ENCODE measurements around the gene ZNF143. TPM values are rescaled to one million over a fixed set of nuclear protein-coding genes. Genes with fewer than 3 reads are reported as not detected.

ZNF143 gene
- total RNA-seq, 1 experiment from 2014 or later = 30.2 TPM

- no peak for DNase-seq (ENCODE audit: low read depth, low spot score)
- in situ Hi-C loops (cut with HindIII; ENCODE audit: low pct_unique_long_range_greater_than_20kb, low sequenced_read_pairs) = no loop called here
These were observed 110.4 kb downstream of the ZNF143 start for GRCh38 chr11:9571071-9571762.

DNA sequence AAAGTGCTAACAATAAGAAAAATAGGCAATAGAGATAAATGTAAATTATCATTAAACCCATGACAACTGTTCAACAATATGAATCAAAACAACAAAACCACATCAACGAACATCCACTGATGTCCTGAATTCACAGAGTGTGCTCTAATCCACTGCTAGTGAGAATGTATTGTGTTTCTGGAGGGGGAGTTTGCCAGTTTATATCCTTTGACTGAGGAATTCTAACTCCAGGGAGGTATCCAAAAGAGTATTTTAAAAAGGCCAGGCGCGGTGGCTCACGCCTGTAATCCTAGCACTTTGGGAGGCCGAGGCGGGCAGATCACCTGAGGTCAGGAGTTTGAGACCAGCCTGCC, 110.9 kb downstream of the ZNF143 start:
- Histone ChIP-seq H3K36me3 (ENCODE audit: control insufficient read depth, insufficient read depth, low read length) (peaks cover 12% of the 10 kb centered on the region), H3K27me3 (ENCODE audit: control insufficient read depth, insufficient read depth, low read length) (no peaks in the 10 kb centered on the region), H3K9me3 (ENCODE audit: control insufficient read depth, insufficient read depth, low read depth, low read length) (no peaks in the 10 kb centered on the region), H3K4me1 (ENCODE audit: control insufficient read depth, insufficient read depth, low read length) (peaks cover 48% of the 10 kb centered on the region), H3K27ac (ENCODE audit: low read length) (peak overlapping the region; percentile 96), H3K4me3 (ENCODE audit: low read depth in 2 of 2, low read length in 2 of 2) (peak overlapping the region; percentile 61 to 85)
- no TSS peak for BruUV-seq (replicated peaks)
- ChIA-PET POLR2A (interaction anchor here (1.2 kb wide), 1 partner anchor 111 kb away, joined by 6 read pairs; the partner anchor contains the start of gene ZNF143), CTCF (no interaction called here)
- DNase-seq (ENCODE audit: low read depth, low spot score) (no peak), ATAC-seq (no peak)
- in situ Hi-C loops (cut with HindIII; ENCODE audit: low pct_unique_long_range_greater_than_20kb, low sequenced_read_pairs) = no loop called here
- intact Hi-C loops (cut with micrococcal nuclease; ENCODE audit: unreplicated experiment) = loop anchor here (10.0 kb wide), 1 partner anchor 733 kb away; the partner anchor contains the start of gene ADM
- no peak for TF ChIP-seq REST (IDR thresholded peaks at IDR 0.05; ENCODE audit: insufficient read depth in 1 of 2, low read depth in 2 of 2, low read length in 1 of 2)
- peak; percentile 33; the same call in 1 of the 2 replicates for TF ChIP-seq POLR2AphosphoS5 (IDR thresholded peaks at IDR 0.05; ENCODE audit: low read depth, low read length)

More at GRCh38 chr11:9571071-9571762, 110.4 kb downstream of the ZNF143 start:
- peaks cover 48% of the 10 kb centered on the region for H3K4me1 ChIP-seq (ENCODE audit: control insufficient read depth, insufficient read depth, low read length)
- ChIA-PET POLR2A (interaction anchor here (0.6 to 1.2 kb wide), 2 partner anchors 42 to 110 kb away, joined by 3 to 6 read pairs; partner anchors contain the start of gene ZNF143), CTCF (no interaction called here)
- H3K27me3 ChIP-seq (ENCODE audit: control insufficient read depth, insufficient read depth, low read length) = no peaks in the 10 kb centered on the region
- peaks cover 7% of the 10 kb centered on the region for H3K36me3 ChIP-seq (ENCODE audit: control insufficient read depth, insufficient read depth, low read length)
- no TSS peak for BruUV-seq (replicated peaks)
- intact Hi-C loops (cut with micrococcal nuclease; ENCODE audit: unreplicated experiment) = loop anchor here (10.0 kb wide), 1 partner anchor 734 kb away; the partner anchor contains the start of gene ADM
- H3K4me3 ChIP-seq (ENCODE audit: low read depth in 2 of 2, low read length in 2 of 2) = no peak overlapping the region; a peak in 1 of 4 replicates
- no peak for TF ChIP-seq SIN3A (IDR thresholded peaks at IDR 0.05; ENCODE audit: borderline replicate concordance, insufficient read depth, low read depth, low read length)
- TF ChIP-seq TCF7L2 (IDR thresholded peaks at IDR 0.05; ENCODE audit: low read depth, low read length) = no peak
- TF ChIP-seq REST (IDR thresholded peaks at IDR 0.05; ENCODE audit: insufficient read depth in 1 of 2, low read depth in 2 of 2, low read length in 1 of 2) = no peak
- no peak for TF ChIP-seq CTCF (IDR thresholded peaks at IDR 0.05)
- no peak for TF ChIP-seq POLR2AphosphoS5 (IDR thresholded peaks at IDR 0.05; ENCODE audit: low read depth, low read length)
- H3K27ac ChIP-seq (ENCODE audit: low read length) = peak overlapping the region; percentile 96
- H3K9me3 ChIP-seq (ENCODE audit: control insufficient read depth, insufficient read depth, low read depth, low read length) = no peaks in the 10 kb centered on the region
- no peak for ATAC-seq

All from Panc1 (cell line).